Mesendoderm (in vitro differentiated cells): ENCODE results near the gene S100A10.

Experiments
- DNase-seq: peaks from one replicate; pipeline ENCODE4 v3.0.0; 2013
- H2AK5ac ChIP-seq: 2 replicates; pipeline ENCODE4 v1.6.1; 2013; ENCODE audit warnings: low read length, inconsistent platforms
- H2BK120ac ChIP-seq: 2 replicates; pipeline ENCODE4 v1.6.1; 2013; ENCODE audit warnings: low read depth, mild to moderate bottlenecking, low read length, moderate library complexity, mixed read lengths
- H2BK15ac ChIP-seq: replicated peaks from 2 replicates; pipeline ENCODE4 v1.6.1; 2013; ENCODE audit warnings: low read depth, mild to moderate bottlenecking, moderate library complexity
- H2BK5ac ChIP-seq: 2 replicates; pipeline ENCODE4 v1.6.1; 2013; ENCODE audit warnings: low read length, inconsistent platforms
- H3K18ac ChIP-seq: 2 replicates; pipeline ENCODE4 v1.6.1; 2013; ENCODE audit warnings: mild to moderate bottlenecking, low read length, mixed read lengths
- H3K23ac ChIP-seq: one replicate; pipeline ENCODE4 v1.6.1; 2013; ENCODE audit warnings: low read length
- H3K27ac ChIP-seq: 2 replicates; pipeline ENCODE4 v1.5.1; 2013; ENCODE audit warnings: low read depth, mild to moderate bottlenecking, inconsistent platforms, low read length, moderate library complexity
- H3K27me3 ChIP-seq: 2 replicates; pipeline ENCODE4 v1.6.1; 2013; ENCODE audit warnings: low read length, control low read depth, mild to moderate bottlenecking, inconsistent platforms; ENCODE audit not compliant: insufficient read depth, poor library complexity
- H3K36me3 ChIP-seq: 2 replicates; pipeline ENCODE4 v1.6.1; 2013; ENCODE audit warnings: low read length, inconsistent platforms; ENCODE audit not compliant: control insufficient read depth, insufficient read depth
- H3K4ac ChIP-seq: one replicate; pipeline ENCODE4 v1.6.1; 2013; ENCODE audit warnings: low read depth, mild to moderate bottlenecking, low read length, moderate library complexity
- H3K4me1 ChIP-seq: 2 replicates; pipeline ENCODE4 v1.6.1; 2013; ENCODE audit warnings: low read depth, low read length, inconsistent platforms; ENCODE audit not compliant: control insufficient read depth
- H3K4me2 ChIP-seq: 2 replicates; pipeline ENCODE4 v1.6.1; 2013; ENCODE audit warnings: low read length
- H3K4me3 ChIP-seq: 2 replicates; pipeline ENCODE4 v1.5.1; 2013; ENCODE audit warnings: mild to moderate bottlenecking, low read length
- H3K56ac ChIP-seq: one replicate; pipeline ENCODE4 v1.6.1; 2013; ENCODE audit warnings: low read length
- H3K79me1 ChIP-seq: 2 replicates; pipeline ENCODE4 v1.6.1; 2013; ENCODE audit warnings: low read length, inconsistent platforms
- H3K79me2 ChIP-seq: 2 replicates; pipeline ENCODE4 v1.6.1; 2013; ENCODE audit warnings: mild to moderate bottlenecking, low read length; ENCODE audit not compliant: control insufficient read depth, insufficient read depth
- H3K9ac ChIP-seq: 2 replicates; pipeline ENCODE4 v1.6.1; 2013; ENCODE audit warnings: low read length, inconsistent platforms
- H4K5ac ChIP-seq: one replicate; pipeline ENCODE4 v1.6.1; 2013; ENCODE audit warnings: low read length
- H4K8ac ChIP-seq: one replicate; pipeline ENCODE4 v1.6.1; 2013; ENCODE audit warnings: low read depth, mild to moderate bottlenecking, control low read depth, low read length, moderate library complexity
- WGBS: extraction: QIAGEN DNeasy Blood & Tissue Kit; methylation state at CpG from one replicate; pipeline ENCODE4 v1.1.7; 2013; ENCODE audit warnings: low lambda C conversion rate, missing lambda C conversion rate; ENCODE audit not compliant: insufficient coverage; ENCODE audit errors: extremely low coverage; 5-methylcytosine and 5-hydroxymethylcytosine counted together

S100A10 gene

GRCh38 chr1:152036267-152037216 lies 42.9 kb upstream of the S100A10 start, which contains the start of gene S100A11:
Gene S100A11 (minus strand): TSS chr1:152037004. CDS start chr1:152036915, 89 bp downstream.
- peaks cover 6% of the 10 kb centered on the region for H3K79me2 ChIP-seq
- WGBS, result 100% methylated on average over 1 of the region's 53 CpGs
- peak within 1 kb of the TSS; percentile 27 for H2BK15ac ChIP-seq
- peak within 1 kb of the TSS; percentile 83 for H4K8ac ChIP-seq
- no peak within 1 kb of the TSS for H3K23ac ChIP-seq
- H3K4me3 ChIP-seq, result peak within 1 kb of the TSS; percentile 89
- peak within 1 kb of the TSS; percentile 99 for H3K27ac ChIP-seq
- H2AK5ac ChIP-seq, result no peak within 1 kb of the TSS
- H3K4me2 ChIP-seq, result peak within 1 kb of the TSS; percentile 68
- H2BK5ac ChIP-seq, result peak within 1 kb of the TSS; percentile 79
- H3K4ac ChIP-seq, result peak within 1 kb of the TSS; percentile 60
- peak; percentile 90 for DNase-seq
- peaks cover 12% of the 10 kb centered on the region for H3K36me3 ChIP-seq
- peak within 1 kb of the TSS; percentile 99 for H3K9ac ChIP-seq
- H2BK120ac ChIP-seq, result no peak within 1 kb of the TSS
- peak within 1 kb of the TSS; percentile 96 for H3K18ac ChIP-seq
- H4K5ac ChIP-seq, result no peak within 1 kb of the TSS
- H3K79me1 ChIP-seq, result peaks cover 6% of the 10 kb centered on the region
- peaks cover 3% of the 10 kb centered on the region for H3K4me1 ChIP-seq
- H3K27me3 ChIP-seq, result no peaks in the 10 kb centered on the region
- H3K56ac ChIP-seq, result peak within 1 kb of the TSS; percentile 99

DNA sequence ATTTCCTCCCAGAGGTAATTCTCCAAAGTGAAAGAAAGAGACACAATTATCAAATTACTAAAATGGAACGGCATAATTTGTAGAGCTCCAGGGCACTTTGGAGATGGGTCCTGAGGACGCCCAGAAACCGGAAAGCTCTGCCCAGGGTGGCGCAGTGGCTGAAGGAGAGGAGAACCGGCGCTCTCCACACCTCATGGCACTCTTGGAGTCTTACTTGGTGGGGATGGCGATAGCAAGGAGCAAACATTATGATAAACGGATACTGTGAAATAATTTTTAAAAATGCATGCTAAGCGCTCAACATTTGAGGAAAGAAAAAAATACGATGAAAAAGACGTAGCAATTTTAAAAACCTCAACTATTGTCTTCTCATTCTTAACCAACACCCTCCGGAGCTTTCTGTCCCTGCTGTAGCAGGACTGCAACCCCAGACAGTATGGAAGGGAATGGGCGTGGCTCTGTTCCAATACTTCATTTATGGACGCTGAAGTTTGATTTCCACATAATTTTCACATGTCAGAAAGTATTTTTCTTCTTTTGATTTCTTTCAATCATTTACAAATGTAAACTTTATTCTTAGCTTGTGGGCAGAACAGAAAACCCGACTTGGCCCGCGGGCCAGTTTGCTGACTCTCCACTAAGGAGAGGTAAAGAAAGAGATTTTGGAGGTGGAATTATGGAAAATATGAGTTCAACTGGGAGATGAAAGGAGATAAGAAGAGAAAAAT lies 42.0 kb upstream of the S100A10 start:
- no peak overlapping the region for H2AK5ac ChIP-seq

DNA sequence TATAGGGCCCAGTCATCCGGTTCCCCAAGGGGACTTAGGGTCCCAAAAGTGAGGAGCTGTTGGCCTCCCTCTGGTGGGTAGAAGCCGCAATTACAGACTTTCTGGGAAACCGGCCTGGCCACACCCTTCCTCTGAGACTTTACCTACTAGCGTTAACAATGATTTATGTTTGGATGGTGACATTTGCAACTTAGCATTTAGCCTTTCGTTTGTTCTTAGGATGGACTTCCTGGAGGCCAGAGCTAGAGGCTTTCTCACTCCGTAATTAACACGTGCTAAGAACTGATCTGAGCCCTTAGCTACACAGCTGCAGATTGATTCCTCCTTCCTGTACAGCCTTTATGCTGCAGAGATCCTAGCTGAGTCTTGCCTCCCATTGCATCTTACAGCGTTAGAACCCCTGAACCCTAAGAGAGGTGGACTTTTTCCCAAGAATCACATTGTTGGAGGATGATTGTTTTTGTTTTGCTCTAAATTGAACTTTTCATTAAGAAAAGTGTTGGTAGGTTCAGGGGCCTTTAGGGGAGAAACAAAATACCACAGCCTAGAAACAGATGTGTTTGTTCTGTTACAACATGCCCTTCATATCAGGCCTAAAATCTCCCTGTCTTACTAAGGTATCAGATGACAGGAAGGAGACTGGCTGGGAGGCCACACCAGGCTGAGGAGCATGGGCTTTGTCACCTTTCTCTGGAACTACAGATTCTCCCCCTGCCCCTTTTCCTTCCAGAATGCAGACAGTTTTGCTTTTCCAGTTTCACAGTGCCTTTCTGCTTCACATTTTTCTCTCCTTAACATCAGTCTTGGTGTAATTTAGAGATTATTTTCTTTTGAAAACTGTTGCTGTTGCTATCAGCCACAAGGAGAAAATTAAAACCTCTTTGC lies 41.2 kb upstream of the S100A10 start:
- H3K4me1 ChIP-seq, result peaks cover 3% of the 10 kb centered on the region
- H3K79me1 ChIP-seq, result peaks cover 6% of the 10 kb centered on the region
- H2BK5ac ChIP-seq, result peak overlapping the region; percentile 99
- H3K23ac ChIP-seq, result peak overlapping the region; percentile 73
- peak overlapping the region; percentile 47 for H2AK5ac ChIP-seq
- peak overlapping the region; percentile 99 for H4K5ac ChIP-seq
- peak overlapping the region; percentile 99 for H3K56ac ChIP-seq
- H4K8ac ChIP-seq, result no peak overlapping the region
- H3K4me3 ChIP-seq, result peak overlapping the region; percentile 53
- no CpG with 5 or more reads among the region's 8 CpGs for WGBS
- H3K36me3 ChIP-seq, result peaks cover 12% of the 10 kb centered on the region
- no peaks in the 10 kb centered on the region for H3K27me3 ChIP-seq
- peaks cover 6% of the 10 kb centered on the region for H3K79me2 ChIP-seq
- peak overlapping the region; percentile 99 for H3K27ac ChIP-seq
- peak overlapping the region; percentile 99 for H3K9ac ChIP-seq
- peak overlapping the region; percentile 97 for H3K4me2 ChIP-seq
- H3K18ac ChIP-seq, result peak overlapping the region; percentile 96
- H2BK120ac ChIP-seq, result no peak overlapping the region
- no peak overlapping the region for H2BK15ac ChIP-seq
- DNase-seq, result peak; percentile 95
- H3K4ac ChIP-seq, result peak overlapping the region; percentile 72

More for the DNA sequence above, 42.0 kb upstream of the S100A10 start:
- peak; percentile 61 for DNase-seq
- Histone ChIP-seq H4K8ac (peak overlapping the region; percentile 83), H2BK5ac (peak overlapping the region; percentile 87), H4K5ac (no peak overlapping the region), H3K4me3 (peak overlapping the region; percentile 89), H3K56ac (peak overlapping the region; percentile 99), H3K27ac (peak overlapping the region; percentile 99), H3K4me1 (peaks cover 3% of the 10 kb centered on the region), H3K18ac (peak overlapping the region; percentile 96), H3K79me1 (peaks cover 6% of the 10 kb centered on the region), H3K79me2 (peaks cover 6% of the 10 kb centered on the region), H2BK120ac (peak overlapping the region; percentile 92), H3K36me3 (peaks cover 12% of the 10 kb centered on the region), H3K23ac (no peak overlapping the region), H3K27me3 (no peaks in the 10 kb centered on the region), H3K4ac (peak overlapping the region; percentile 98), H3K9ac (peak overlapping the region; percentile 99), H3K4me2 (peak overlapping the region; percentile 69), H2BK15ac (peak overlapping the region; percentile 27)
- WGBS, result no CpG with 5 or more reads among the region's 17 CpGs

- Histone ChIP-seq H3K56ac (peak overlapping the region; percentile 81), H3K4me3 (peak overlapping the region; percentile 10), H4K5ac (peak overlapping the region; percentile 44), H3K36me3 (peaks cover 12% of the 10 kb centered on the region), H3K27me3 (no peaks in the 10 kb centered on the region), H3K27ac (peak overlapping the region; percentile 99), H3K18ac (peak overlapping the region; percentile 81), H3K79me1 (peaks cover 6% of the 10 kb centered on the region), H2AK5ac (no peak overlapping the region), H4K8ac (no peak overlapping the region), H2BK5ac (no peak overlapping the region), H3K23ac (no peak overlapping the region), H3K4me1 (peaks cover 3% of the 10 kb centered on the region), H3K4ac (no peak overlapping the region), H3K4me2 (peak overlapping the region; percentile 36), H2BK120ac (no peak overlapping the region), H3K79me2 (peaks cover 6% of the 10 kb centered on the region), H3K9ac (peak overlapping the region; percentile 99), H2BK15ac (no peak overlapping the region)
- no peak for DNase-seq
- no CpG with 5 or more reads among the region's 1 CpG for WGBS
Measured at GRCh38 chr1:152034324-152034653, 40.6 kb upstream of the S100A10 start.

- H3K4me1 ChIP-seq, result peaks cover 2% of the 10 kb centered on the region
- H2BK5ac ChIP-seq, result no peak overlapping the region
- no peak for DNase-seq
- peaks cover 6% of the 10 kb centered on the region for H3K79me1 ChIP-seq
- H4K5ac ChIP-seq, result no peak overlapping the region
- no peak overlapping the region for H3K56ac ChIP-seq
- no peak overlapping the region for H3K18ac ChIP-seq
- no peak overlapping the region for H2BK15ac ChIP-seq
- no peak overlapping the region for H3K4me3 ChIP-seq
- no peak overlapping the region for H3K4me2 ChIP-seq
- no peaks in the 10 kb centered on the region for H3K27me3 ChIP-seq
- H2BK120ac ChIP-seq, result no peak overlapping the region
- H3K27ac ChIP-seq, result no peak overlapping the region
- no peaks in the 10 kb centered on the region for H3K79me2 ChIP-seq
- no peak overlapping the region for H3K23ac ChIP-seq
- H2AK5ac ChIP-seq, result no peak overlapping the region
- no peak overlapping the region for H3K9ac ChIP-seq
- H3K4ac ChIP-seq, result no peak overlapping the region
- peaks cover 12% of the 10 kb centered on the region for H3K36me3 ChIP-seq
- WGBS, result no CpG with 5 or more reads among the region's 4 CpGs
- no peak overlapping the region for H4K8ac ChIP-seq
Measured at GRCh38 chr1:152029929-152030211, 36.2 kb upstream of the S100A10 start.
